B cell (primary cell): ENCODE data around the gene ZBTB40. TPM values are rescaled to one million over a fixed set of nuclear protein-coding genes. Genes with fewer than 3 reads are reported as not detected.

Experiments
- ATAC-seq: fragments of 200-7000 bp; cut with Tn5 transposase; one replicate; pipeline ENCODE4 v1.10.0; 2021; ENCODE audit warnings: low read depth, mild to moderate bottlenecking, moderate number of reproducible peaks, moderate library complexity
- CTCF ChIA-PET: fragments of 350-600 bp; sonication (Branson Sonifier 250); formaldehyde crosslinking; loops from one replicate; lab custom pipeline; 2021; ENCODE audit warnings: antibody characterized with exemption, inconsistent platforms; lab: Charles Lee
- POLR2A ChIA-PET: fragments of 350-600 bp; sonication (Branson Sonifier 250); formaldehyde crosslinking; loops from one replicate; lab custom pipeline; 2021; ENCODE audit warnings: antibody characterized with exemption; lab: Charles Lee
- DNase-seq: peaks from one replicate; pipeline ENCODE4 v3.0.0; 2013
- H2AFZ ChIP-seq: 2 replicates; pipeline ENCODE4 v1.6.1; 2012; ENCODE audit warnings: mild to moderate bottlenecking, low read depth, low read length; ENCODE audit not compliant: insufficient read depth, poor library complexity, severe bottlenecking
- H3K27ac ChIP-seq, 2 donors: 1 replicate in 1 of 2; 2 replicates in 1 of 2; pipeline ENCODE4 v1.5.1; 2012 to 2013; ENCODE audit warnings: low read length in 2 of 2, mild to moderate bottlenecking in 2 of 2, moderate library complexity in 1 of 2
- H3K27me3 ChIP-seq, 4 experiments: fragments of 200-600 bp in 1 of 4; sonication (generic) in 1 of 4; replicated peaks in 1 of 4; 1 replicate in 2 of 4; 2 replicates in 2 of 4; pipeline versions ENCODE4 v1.6.1 to v1.7.0; 2013 to 2016; ENCODE audit warnings: low read length in 3 of 4, mild to moderate bottlenecking in 2 of 4, mixed read lengths in 1 of 4, moderate library complexity in 1 of 4; ENCODE audit not compliant: insufficient read depth in 4 of 4, control insufficient read depth in 3 of 4; ENCODE audit errors: control extremely low read depth in 1 of 4
- H3K36me3 ChIP-seq, 2 experiments: replicated peaks in 1 of 2; 1 replicate in 1 of 2; 2 replicates in 1 of 2; pipeline versions ENCODE4 v1.6.1 to v1.7.1; 2013; ENCODE audit warnings: low read length in 1 of 2; ENCODE audit not compliant: insufficient read depth in 2 of 2, control insufficient read depth in 1 of 2; ENCODE audit errors: control extremely low read depth in 1 of 2, extremely low read depth in 1 of 2
- H3K4me1 ChIP-seq, 2 donors: fragments of 200-600 bp in 1 of 2; sonication (generic) in 1 of 2; 1 replicate in 1 of 2; 2 replicates in 1 of 2; pipeline versions ENCODE4 v1.5.1 to v1.6.1; 2013 to 2017; ENCODE audit warnings: low read length in 2 of 2; ENCODE audit not compliant: control insufficient read depth in 2 of 2, insufficient read depth in 2 of 2
- H3K4me2 ChIP-seq: replicated peaks from 2 replicates; pipeline ENCODE3; 2012; ENCODE audit warnings: mild to moderate bottlenecking, low read depth, low read length; ENCODE audit not compliant: poor library complexity, severe bottlenecking
- H3K4me3 ChIP-seq, 5 experiments: fragments of 200-600 bp in 1 of 5; sonication (generic) in 1 of 5; 1 replicate in 3 of 5; 2 replicates in 2 of 5; pipeline versions ENCODE4 v1.5.1 to v1.7.0; 2011 to 2016; ENCODE audit warnings: low read length in 4 of 5, mild to moderate bottlenecking in 4 of 5, low read depth in 2 of 5, control low read depth in 1 of 5, moderate library complexity in 1 of 5; ENCODE audit not compliant: insufficient read depth in 1 of 5; ENCODE audit errors: control extremely low read depth in 1 of 5, extremely low read depth in 1 of 5
- H3K79me2 ChIP-seq: fragments of 200-600 bp; sonication (generic); one replicate; pipeline ENCODE4 v1.6.0; 2016; ENCODE audit warnings: low read length; ENCODE audit not compliant: control insufficient read depth, insufficient read depth
- H3K9ac ChIP-seq: fragments of 200-600 bp; sonication (generic); 2 replicates; pipeline ENCODE4 v1.6.1; 2017; ENCODE audit warnings: mild to moderate bottlenecking, low read length, moderate library complexity
- H3K9me3 ChIP-seq, 3 donors: one replicate each; pipeline versions ENCODE4 v1.6.1 to v1.7.1; 2013; ENCODE audit warnings: low read length in 2 of 3; ENCODE audit not compliant: control insufficient read depth in 2 of 3, insufficient read depth in 1 of 3; ENCODE audit errors: control extremely low read depth in 1 of 3
- H4K20me1 ChIP-seq: 2 replicates; pipeline ENCODE4 v1.6.0; 2012; ENCODE audit warnings: mild to moderate bottlenecking, low read length; ENCODE audit not compliant: insufficient read depth, control insufficient read depth, poor library complexity, severe bottlenecking
- H3K27ac Mint-ChIP-seq: one replicate; pipeline ENCODE4 v1.8.0; 2021; ENCODE audit warnings: mixed read lengths
- H3K27me3 Mint-ChIP-seq: one replicate; pipeline ENCODE4 v1.8.0; 2021; ENCODE audit warnings: mixed read lengths
- H3K4me1 Mint-ChIP-seq: one replicate; pipeline ENCODE4 v1.8.0; 2021; ENCODE audit warnings: mixed read lengths
- H3K4me3 Mint-ChIP-seq: one replicate; pipeline ENCODE4 v1.8.0; 2021; ENCODE audit warnings: mixed read lengths
- H3K9me3 Mint-ChIP-seq: one replicate; pipeline ENCODE4 v1.8.0; 2022; ENCODE audit warnings: mixed read lengths; ENCODE audit not compliant: insufficient read depth
- EZH2 ChIP-seq: IDR thresholded peaks from 2 replicates; pipeline ENCODE4 v1.6.1; 2012; ENCODE audit warnings: borderline replicate concordance, low read depth, mild to moderate bottlenecking, moderate library complexity, low read length; ENCODE audit not compliant: insufficient read depth, poor library complexity, severe bottlenecking
- WGBS: methylation state at CpG from one replicate; pipeline ENCODE4 v1.1.5; 2013; ENCODE audit warnings: missing lambda C conversion rate; ENCODE audit not compliant: insufficient coverage; 5-methylcytosine and 5-hydroxymethylcytosine counted together
- intact Hi-C: fragments of 100-400 bp; cut with micrococcal nuclease; formaldehyde crosslinking; loops from one replicate; pipeline ENCODE4 v1.10.0; 2022
- polyA plus RNA-seq: library from polyadenylated mRNA; depleted of rRNA; stranded (reverse); fragments of >200 nt; gene quantifications from 2 replicates; pipeline ENCODE4 v1.2.3, GENCODE V29; 2012
- total RNA-seq, 2 donors: library from RNA; stranded (reverse); fragments of 120-200 nt in 1 of 2; gene quantifications; 1 replicate in 1 of 2; 2 replicates in 1 of 2; pipeline versions ENCODE4 v1.2.3 to v1.2.4, GENCODE V29; 2013 to 2022
- TF ChIP-seq, protein P1 (sequence below): fragments of 200-600 bp; IDR thresholded peaks from one replicate; pipeline ENCODE4 v1.8.0; 2022; ENCODE audit warnings: antibody characterized with exemption, mild to moderate bottlenecking

ZBTB40 gene
- total and polyA plus RNA-seq, 2 donors (not counting 1 experiment from before 2014, with no cell fraction given): 30.9 to 51.9 TPM

DNA sequence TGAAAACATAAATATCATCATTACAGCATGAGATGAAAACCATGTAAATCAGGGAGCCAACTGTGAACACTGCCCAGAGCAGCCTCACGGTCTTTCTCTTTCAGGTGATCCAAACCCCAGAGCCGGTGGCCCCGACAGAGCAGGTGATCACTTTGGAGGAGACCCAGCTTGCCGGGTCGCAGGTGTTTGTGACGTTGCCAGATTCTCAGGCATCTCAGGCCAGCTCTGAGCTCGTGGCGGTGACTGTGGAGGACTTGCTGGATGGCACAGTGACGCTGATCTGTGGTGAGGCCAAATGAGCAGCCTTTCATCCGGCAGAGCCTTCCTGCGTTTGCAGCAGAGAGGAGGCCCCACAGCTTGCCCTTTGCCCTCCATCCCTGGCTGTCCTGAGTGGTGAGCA lies 74.4 kb downstream of the ZBTB40 start:
- Histone ChIP-seq H3K4me1 (no peaks in the 10 kb centered on the region), H3K27ac (no peak overlapping the region), H3K36me3 (peaks cover 0 to 68% of the 10 kb centered on the region in 2 experiments), H3K79me2 (no peaks in the 10 kb centered on the region), H3K4me2 (no peak overlapping the region), H3K9me3 (no peaks in the 10 kb centered on the region), H3K27me3 (no peaks in the 10 kb centered on the region), H3K4me3 (no peak overlapping the region), H2AFZ (no peak overlapping the region), H3K9ac (no peak overlapping the region), H4K20me1 (no peaks in the 10 kb centered on the region)
- H3K9me3 Mint-ChIP-seq: no peaks in the 10 kb centered on the region
- no peak overlapping the region for H3K4me3 Mint-ChIP-seq
- no peaks in the 10 kb centered on the region for H3K4me1 Mint-ChIP-seq
- H3K27me3 Mint-ChIP-seq: no peaks in the 10 kb centered on the region
- ATAC-seq: no peak
- DNase-seq: no peak
- ChIA-PET POLR2A (no interaction called here), CTCF (no interaction called here)
- 97% methylated on average over 11 of the region's 11 CpGs for WGBS
- TF ChIP-seq, protein P1, sequence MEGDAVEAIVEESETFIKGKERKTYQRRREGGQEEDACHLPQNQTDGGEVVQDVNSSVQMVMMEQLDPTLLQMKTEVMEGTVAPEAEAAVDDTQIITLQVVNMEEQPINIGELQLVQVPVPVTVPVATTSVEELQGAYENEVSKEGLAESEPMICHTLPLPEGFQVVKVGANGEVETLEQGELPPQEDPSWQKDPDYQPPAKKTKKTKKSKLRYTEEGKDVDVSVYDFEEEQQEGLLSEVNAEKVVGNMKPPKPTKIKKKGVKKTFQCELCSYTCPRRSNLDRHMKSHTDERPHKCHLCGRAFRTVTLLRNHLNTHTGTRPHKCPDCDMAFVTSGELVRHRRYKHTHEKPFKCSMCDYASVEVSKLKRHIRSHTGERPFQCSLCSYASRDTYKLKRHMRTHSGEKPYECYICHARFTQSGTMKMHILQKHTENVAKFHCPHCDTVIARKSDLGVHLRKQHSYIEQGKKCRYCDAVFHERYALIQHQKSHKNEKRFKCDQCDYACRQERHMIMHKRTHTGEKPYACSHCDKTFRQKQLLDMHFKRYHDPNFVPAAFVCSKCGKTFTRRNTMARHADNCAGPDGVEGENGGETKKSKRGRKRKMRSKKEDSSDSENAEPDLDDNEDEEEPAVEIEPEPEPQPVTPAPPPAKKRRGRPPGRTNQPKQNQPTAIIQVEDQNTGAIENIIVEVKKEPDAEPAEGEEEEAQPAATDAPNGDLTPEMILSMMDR: no peak
- TF ChIP-seq EZH2: no peak
- intact Hi-C loops: no loop called here
- no peak overlapping the region for H3K27ac Mint-ChIP-seq

DNA sequence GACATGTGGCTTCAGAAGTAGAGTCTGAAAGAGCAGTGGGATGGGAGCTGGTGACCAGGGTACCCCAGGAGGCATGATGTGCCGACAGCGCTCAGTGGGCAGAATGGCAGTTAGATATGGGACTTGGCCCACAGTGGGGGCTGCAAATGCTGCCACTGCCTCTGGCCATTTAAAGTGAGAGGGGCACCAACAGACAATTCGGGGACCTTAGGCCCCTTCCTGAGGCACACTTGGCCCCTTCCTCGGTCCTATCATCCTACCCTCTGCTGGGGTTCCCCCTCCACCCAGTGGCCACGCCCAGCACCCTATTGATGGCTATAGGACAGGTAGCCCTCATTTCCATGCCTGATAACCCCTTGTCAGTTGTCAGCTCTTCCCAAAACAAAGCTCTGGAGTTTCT lies 75.0 kb downstream of the ZBTB40 start:
- no peaks in the 10 kb centered on the region for H3K9me3 Mint-ChIP-seq
- ATAC-seq (no peak), DNase-seq (no peak)
- no peak overlapping the region for H3K4me3 Mint-ChIP-seq
- H3K36me3 ChIP-seq: peaks cover 0 to 65% of the 10 kb centered on the region in 2 experiments
- WGBS: 98% methylated on average over 5 of the region's 5 CpGs
- no peaks in the 10 kb centered on the region for H4K20me1 ChIP-seq
- no peak overlapping the region for H2AFZ ChIP-seq
- H3K27ac ChIP-seq: no peak overlapping the region
- H3K9me3 ChIP-seq: no peaks in the 10 kb centered on the region
- no peaks in the 10 kb centered on the region for H3K27me3 Mint-ChIP-seq
- POLR2A ChIA-PET: interaction anchor here (0.6 kb wide), 1 partner anchor 112 kb away, joined by 3 read pairs; no protein-coding TSS in a partner anchor
- no peak overlapping the region for H3K4me2 ChIP-seq
- no peak overlapping the region for H3K9ac ChIP-seq
- TF ChIP-seq EZH2: no peak
- TF ChIP-seq, protein P1: no peak
- no peak overlapping the region for H3K27ac Mint-ChIP-seq
- H3K79me2 ChIP-seq: no peaks in the 10 kb centered on the region
- H3K4me3 ChIP-seq: no peak overlapping the region
- no peaks in the 10 kb centered on the region for H3K4me1 Mint-ChIP-seq
- H3K4me1 ChIP-seq: no peaks in the 10 kb centered on the region
- CTCF ChIA-PET: no interaction called here
- H3K27me3 ChIP-seq: no peaks in the 10 kb centered on the region
- intact Hi-C loops: no loop called here
